CD14-positive monocyte (primary cell): ENCODE measurements around the gene ADGRE3. TPM values are rescaled to one million over a fixed set of nuclear protein-coding genes. Genes with fewer than 3 reads are reported as not detected.
"Not testable (repeated sequence)": the region's sequence is repeated elsewhere in the genome, so short reads cannot be mapped to it uniquely, and the experiment has no call there.

Experiments used
- DNase-seq, 3 donors: peaks; one replicate each; pipeline ENCODE4 v3.0.0-alpha.2; 2011 to 2022
- H2AFZ ChIP-seq: 2 replicates; pipeline ENCODE4 v1.6.0; 2012; ENCODE audit warnings: mild to moderate bottlenecking, low read depth, low read length, inconsistent platforms; ENCODE audit not compliant: insufficient read depth, poor library complexity, severe bottlenecking
- H3K27ac ChIP-seq, 2 donors: 1 replicate in 1 of 2; 2 replicates in 1 of 2; pipeline ENCODE4 v1.5.1; 2012 to 2013; ENCODE audit warnings: low read length in 2 of 2, control low read depth in 1 of 2, inconsistent platforms in 1 of 2, low read depth in 1 of 2, mild to moderate bottlenecking in 1 of 2
- H3K27me3 ChIP-seq, 2 donors: one replicate each; pipeline versions ENCODE4 v1.6.0 to v1.6.1; 2011 to 2013; ENCODE audit warnings: low read length in 2 of 2; ENCODE audit not compliant: control insufficient read depth in 2 of 2, insufficient read depth in 2 of 2
- H3K36me3 ChIP-seq, 2 donors: replicated peaks in 1 of 2; 1 replicate in 1 of 2; 2 replicates in 1 of 2; pipeline versions ENCODE4 v1.5.1 to v1.6.1; 2012 to 2013; ENCODE audit warnings: low read length in 2 of 2, control low read depth in 1 of 2, inconsistent platforms in 1 of 2, mild to moderate bottlenecking in 1 of 2; ENCODE audit not compliant: insufficient read depth in 2 of 2, control insufficient read depth in 1 of 2
- H3K4me1 ChIP-seq, 2 donors: 1 replicate in 1 of 2; 2 replicates in 1 of 2; pipeline versions ENCODE4 v1.5.1 to v1.6.1; 2012 to 2013; ENCODE audit warnings: low read length in 2 of 2, control low read depth in 1 of 2, inconsistent platforms in 1 of 2, mild to moderate bottlenecking in 1 of 2, moderate library complexity in 1 of 2; ENCODE audit not compliant: insufficient read depth in 2 of 2, control insufficient read depth in 1 of 2
- H3K4me2 ChIP-seq: replicated peaks from 2 replicates; pipeline ENCODE3; 2012; ENCODE audit warnings: low read length, moderate library complexity, mild to moderate bottlenecking; ENCODE audit not compliant: poor library complexity, severe bottlenecking; ENCODE audit errors: extremely low read depth
- H3K4me3 ChIP-seq, 3 experiments: fragments of 200-600 bp in 1 of 3; sonication (generic) in 1 of 3; replicated peaks in 1 of 3; 1 replicate in 2 of 3; 2 replicates in 1 of 3; pipeline ENCODE4 v1.5.1; 2011 to 2013; ENCODE audit warnings: low read length in 3 of 3, mild to moderate bottlenecking in 3 of 3, control low read depth in 2 of 3, low read depth in 2 of 3, inconsistent platforms in 1 of 3, moderate library complexity in 1 of 3
- H3K79me2 ChIP-seq: 2 replicates; pipeline ENCODE4 v1.6.0; 2012; ENCODE audit warnings: mild to moderate bottlenecking, control low read depth, inconsistent platforms, low read length, moderate library complexity; ENCODE audit not compliant: insufficient read depth
- H3K9ac ChIP-seq: 2 replicates; pipeline ENCODE4 v1.6.0; 2017; ENCODE audit warnings: low read length, mild to moderate bottlenecking; ENCODE audit not compliant: insufficient read depth, poor library complexity, severe bottlenecking
- H3K9me3 ChIP-seq, 2 donors: replicated peaks in 1 of 2; 1 replicate in 1 of 2; 2 replicates in 1 of 2; pipeline versions ENCODE4 v1.5.1 to v1.6.1; 2012 to 2013; ENCODE audit warnings: low read length in 2 of 2, control low read depth in 1 of 2; ENCODE audit not compliant: control insufficient read depth in 1 of 2, insufficient read depth in 1 of 2
- H4K20me1 ChIP-seq: 2 replicates; pipeline ENCODE4 v1.6.0; 2012; ENCODE audit warnings: mild to moderate bottlenecking, low read length, control low read depth, moderate library complexity; ENCODE audit not compliant: insufficient read depth
- H3K27ac Mint-ChIP-seq, 7 donors: one replicate each; pipeline ENCODE4 v1.8.0; 2020; ENCODE audit warnings: mild to moderate bottlenecking in 7 of 7, mixed read lengths in 7 of 7, moderate library complexity in 6 of 7, inconsistent platforms in 2 of 7
- H3K27me3 Mint-ChIP-seq, 3 donors: one replicate each; pipeline ENCODE4 v1.8.0; 2021 to 2022; ENCODE audit warnings: low read depth in 3 of 3, mild to moderate bottlenecking in 3 of 3, mixed read lengths in 3 of 3, moderate library complexity in 3 of 3, inconsistent platforms in 1 of 3
- H3K36me3 Mint-ChIP-seq, 2 donors: one replicate each; pipeline ENCODE4 v1.8.0; 2020; ENCODE audit warnings: mixed read lengths in 2 of 2, inconsistent platforms in 1 of 2, mild to moderate bottlenecking in 1 of 2
- H3K4me1 Mint-ChIP-seq: one replicate; pipeline ENCODE4 v1.8.0; 2020; ENCODE audit warnings: mild to moderate bottlenecking, mixed read lengths
- H3K4me3 Mint-ChIP-seq, 2 donors: one replicate each; pipeline ENCODE4 v1.8.0; 2020; ENCODE audit warnings: mild to moderate bottlenecking in 2 of 2, mixed read lengths in 2 of 2, moderate library complexity in 1 of 2
- H3K9me3 Mint-ChIP-seq, 7 donors: one replicate each; pipeline ENCODE4 v1.8.0; 2020 to 2022; ENCODE audit warnings: mixed read lengths in 7 of 7, mild to moderate bottlenecking in 6 of 7, moderate library complexity in 6 of 7, inconsistent platforms in 2 of 7
- WGBS: methylation state at CpG from one replicate; pipeline ENCODE4 v1.1.5; 2013; ENCODE audit warnings: missing lambda C conversion rate; ENCODE audit not compliant: insufficient coverage; 5-methylcytosine and 5-hydroxymethylcytosine counted together
- intact Hi-C, 2 donors: fragments of 100-400 bp; cut with micrococcal nuclease; formaldehyde crosslinking; loops; one replicate each; pipeline versions ENCODE4 v1.15.0 to v1.15.1; 2023
- polyA plus RNA-seq, 3 donors: library from polyadenylated mRNA; depleted of rRNA in 1 of 3; unstranded in 2 of 3; stranded (reverse) in 1 of 3; fragments of 300-500 nt in 2 of 3; fragments of >200 nt in 1 of 3; fragmentation: Illumina TruSeq in 2 of 3; gene quantifications; 1 replicate in 2 of 3; 2 replicates in 1 of 3; pipeline ENCODE4 v1.2.3, GENCODE V29; 2012 to 2021
- TF ChIP-seq, protein P1 (sequence below): fragments of 200-600 bp; IDR thresholded peaks from one replicate; pipeline ENCODE4 v1.8.0; 2022; ENCODE audit warnings: antibody characterized with exemption, mild to moderate bottlenecking

Gene ADGRE3
- polyA plus RNA-seq, 3 donors: 27.3 to 92.0 (median 28.3) TPM

DNA sequence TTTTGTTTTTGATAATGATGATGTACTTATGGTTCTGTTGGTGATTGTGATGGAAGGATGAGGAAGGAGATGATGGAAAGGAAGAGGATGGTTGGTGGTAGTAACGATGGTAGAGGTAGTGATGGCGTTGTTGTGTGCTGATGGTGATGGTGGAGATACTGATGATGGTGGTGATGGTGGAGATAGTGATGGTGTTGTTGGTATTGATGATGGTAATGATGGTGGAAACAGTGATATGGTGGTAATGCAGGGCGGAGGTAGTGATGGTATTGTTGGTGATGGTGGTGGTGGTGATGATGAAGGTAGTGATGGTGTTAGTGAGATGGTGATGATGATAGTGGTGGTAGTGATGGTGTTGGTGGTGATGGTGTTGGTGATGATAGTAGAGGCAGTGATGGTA lies 79.1 kb downstream of the ADGRE3 start:
- Mint-ChIP-seq H3K27ac (no peak overlapping the region), H3K9me3 (peaks cover 3 to 15% (median 5%) of the 10 kb centered on the region in 7 donors), H3K4me1 (peaks cover 10% of the 10 kb centered on the region), H3K36me3 (peaks cover 0 to 1% of the 10 kb centered on the region in 2 donors), H3K27me3 (peaks cover 3 to 11% (median 8%) of the 10 kb centered on the region in 3 donors), H3K4me3 (no peak overlapping the region)
- Histone ChIP-seq H3K27me3 (no peaks in the 10 kb centered on the region), H4K20me1 (no peaks in the 10 kb centered on the region), H3K9ac (no peak overlapping the region), H3K4me1 (no peaks in the 10 kb centered on the region), H3K27ac (no peak overlapping the region), H3K79me2 (no peaks in the 10 kb centered on the region), H3K4me2 (no peak overlapping the region), H3K36me3 (no peaks in the 10 kb centered on the region), H3K4me3 (no peak overlapping the region), H2AFZ (no peak overlapping the region), H3K9me3 (peaks cover 0 to 4% of the 10 kb centered on the region in 2 donors)
- no peak for DNase-seq
- WGBS: 91% methylated on average over 3 of the region's 3 CpGs
- TF ChIP-seq, protein P1, sequence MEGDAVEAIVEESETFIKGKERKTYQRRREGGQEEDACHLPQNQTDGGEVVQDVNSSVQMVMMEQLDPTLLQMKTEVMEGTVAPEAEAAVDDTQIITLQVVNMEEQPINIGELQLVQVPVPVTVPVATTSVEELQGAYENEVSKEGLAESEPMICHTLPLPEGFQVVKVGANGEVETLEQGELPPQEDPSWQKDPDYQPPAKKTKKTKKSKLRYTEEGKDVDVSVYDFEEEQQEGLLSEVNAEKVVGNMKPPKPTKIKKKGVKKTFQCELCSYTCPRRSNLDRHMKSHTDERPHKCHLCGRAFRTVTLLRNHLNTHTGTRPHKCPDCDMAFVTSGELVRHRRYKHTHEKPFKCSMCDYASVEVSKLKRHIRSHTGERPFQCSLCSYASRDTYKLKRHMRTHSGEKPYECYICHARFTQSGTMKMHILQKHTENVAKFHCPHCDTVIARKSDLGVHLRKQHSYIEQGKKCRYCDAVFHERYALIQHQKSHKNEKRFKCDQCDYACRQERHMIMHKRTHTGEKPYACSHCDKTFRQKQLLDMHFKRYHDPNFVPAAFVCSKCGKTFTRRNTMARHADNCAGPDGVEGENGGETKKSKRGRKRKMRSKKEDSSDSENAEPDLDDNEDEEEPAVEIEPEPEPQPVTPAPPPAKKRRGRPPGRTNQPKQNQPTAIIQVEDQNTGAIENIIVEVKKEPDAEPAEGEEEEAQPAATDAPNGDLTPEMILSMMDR: no peak
- intact Hi-C loops: no loop called here

DNA sequence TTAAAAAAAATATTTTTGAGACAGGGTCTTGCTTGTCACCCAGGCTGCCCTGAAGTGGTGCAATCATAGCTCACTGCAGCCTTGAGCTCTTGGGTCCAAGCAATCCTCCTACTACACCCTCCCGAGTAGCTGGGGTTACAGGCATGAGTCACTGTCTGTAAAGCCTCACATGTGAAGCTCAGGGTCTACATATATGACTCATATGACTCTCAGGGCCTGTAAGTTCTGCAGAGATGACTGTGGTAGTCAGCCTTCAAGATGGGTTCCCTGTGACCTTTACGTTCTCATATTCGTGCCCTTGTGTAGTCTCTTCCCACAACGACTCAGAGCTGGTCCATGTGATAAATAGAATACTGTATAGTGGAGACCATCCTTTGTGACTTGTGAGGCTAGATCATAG lies 85.2 kb downstream of the ADGRE3 start:
- H3K4me3 ChIP-seq, H3K9ac ChIP-seq, H4K20me1 ChIP-seq, H3K79me2 ChIP-seq, H3K4me1 ChIP-seq, intact Hi-C loops, H3K9me3 Mint-ChIP-seq, H2AFZ ChIP-seq, H3K9me3 ChIP-seq, H3K36me3 ChIP-seq, H3K27me3 ChIP-seq, H3K27ac ChIP-seq, H3K4me3 Mint-ChIP-seq, H3K4me2 ChIP-seq, H3K36me3 Mint-ChIP-seq, H3K27ac Mint-ChIP-seq: not testable (repeated sequence)
- DNase-seq: peak; percentile 55 to 79 (median 70)
- Mint-ChIP-seq H3K4me1 (peaks cover 24% of the 10 kb centered on the region), H3K27me3 (peaks cover 3 to 10% (median 6%) of the 10 kb centered on the region in 3 donors)
- no CpG with 5 or more reads among the region's 4 CpGs for WGBS

DNA sequence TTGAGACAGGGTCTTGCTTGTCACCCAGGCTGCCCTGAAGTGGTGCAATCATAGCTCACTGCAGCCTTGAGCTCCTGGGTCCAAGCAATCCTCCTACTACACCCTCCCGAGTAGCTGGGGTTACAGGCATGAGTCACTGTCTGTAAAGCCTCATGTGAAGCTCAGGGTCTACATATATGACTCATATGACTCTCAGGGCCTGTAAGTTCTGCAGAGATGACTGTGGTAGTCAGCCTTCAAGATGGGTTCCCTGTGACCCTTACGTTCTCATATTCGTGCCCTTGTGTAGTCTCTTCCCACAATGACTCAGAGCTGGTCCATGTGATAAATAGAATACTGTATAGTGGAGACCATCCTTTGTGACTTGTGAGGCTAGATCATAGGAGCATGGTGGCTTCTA lies 89.5 kb downstream of the ADGRE3 start:
- intact Hi-C loops, H3K27me3 Mint-ChIP-seq, H3K36me3 Mint-ChIP-seq, H3K79me2 ChIP-seq, H3K4me3 Mint-ChIP-seq, H3K27me3 ChIP-seq, H3K36me3 ChIP-seq, H3K27ac ChIP-seq, H3K9me3 Mint-ChIP-seq, H2AFZ ChIP-seq, H3K4me3 ChIP-seq, H3K9ac ChIP-seq, H4K20me1 ChIP-seq, H3K4me2 ChIP-seq, H3K9me3 ChIP-seq: not testable (repeated sequence)
- WGBS: no CpG with 5 or more reads among the region's 3 CpGs
- Mint-ChIP-seq H3K4me1 (peaks cover 33% of the 10 kb centered on the region), H3K27ac (peak overlapping the region in 3 of 7 donors; percentile 53 to 65 (median 65))
- H3K4me1 ChIP-seq: peaks cover 16 to 17% of the 10 kb centered on the region in 2 donors
- peak; percentile 79 to 91 (median 87) for DNase-seq

DNA sequence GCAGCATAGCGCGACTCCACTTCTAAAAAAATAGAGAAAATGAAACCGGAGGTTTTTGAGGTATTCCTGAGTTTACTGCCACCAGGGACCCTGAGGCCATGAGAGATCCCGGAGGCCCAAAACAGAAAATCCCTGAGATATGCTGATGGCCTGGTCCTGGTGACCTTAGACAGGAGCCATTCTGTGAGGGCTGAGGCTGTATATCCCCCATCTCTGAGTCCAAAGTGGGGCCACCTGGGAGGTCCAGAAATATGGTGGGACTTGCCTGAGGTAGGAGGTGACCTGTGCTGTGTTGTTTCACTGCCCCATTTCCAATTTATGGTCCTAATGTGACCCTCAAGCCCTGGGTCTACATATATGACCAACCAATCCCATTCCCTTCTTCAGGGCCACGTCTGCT lies 90.3 kb downstream of the ADGRE3 start:
- H3K27ac ChIP-seq, H4K20me1 ChIP-seq, H3K36me3 ChIP-seq, H2AFZ ChIP-seq, H3K36me3 Mint-ChIP-seq, H3K9me3 Mint-ChIP-seq, H3K9me3 ChIP-seq, H3K4me2 ChIP-seq, H3K27me3 ChIP-seq, H3K79me2 ChIP-seq, H3K9ac ChIP-seq, H3K4me3 Mint-ChIP-seq, DNase-seq, H3K4me3 ChIP-seq, intact Hi-C loops, H3K27me3 Mint-ChIP-seq: not testable (repeated sequence)
- H3K4me1 ChIP-seq: peaks cover 16 to 17% of the 10 kb centered on the region in 2 donors
- WGBS: no CpG with 5 or more reads among the region's 5 CpGs
- H3K27ac Mint-ChIP-seq: peak overlapping the region in 4 of 7 donors; percentile 30 to 75 (median 69)
- peaks cover 33% of the 10 kb centered on the region for H3K4me1 Mint-ChIP-seq
